SU-DHL-6 (cell line): Measurements from ENCODE around the gene EBI3.
"Not testable (repeated sequence)": the region's sequence is repeated elsewhere in the genome, so short reads cannot be mapped to it uniquely, and the experiment has no call there.

Experiments
- H2AFZ ChIP-seq: fragments of 200-600 bp; sonication (generic); 2 replicates; pipeline ENCODE4 v1.6.1; 2014; ENCODE audit warnings: low read depth, mild to moderate bottlenecking, moderate library complexity, mixed read lengths, antibody characterized with exemption, low read length; ENCODE audit not compliant: severe bottlenecking
- H3F3A ChIP-seq: fragments of 200-600 bp; shearing (Covaris generic); 2 replicates; pipeline ENCODE4 v1.6.0; 2016; ENCODE audit warnings: antibody characterized with exemption, mild to moderate bottlenecking; ENCODE audit not compliant: insufficient read depth
- H3K27ac ChIP-seq: fragments of 200-600 bp; sonication (generic); 2 replicates; pipeline ENCODE4 v1.5.1; 2016; ENCODE audit warnings: low read depth, mild to moderate bottlenecking, low read length, moderate library complexity, mixed read lengths
- H3K27me3 ChIP-seq: fragments of 200-600 bp; sonication (generic), shearing (Covaris generic); 2 replicates; pipeline ENCODE4 v1.6.0; 2014; ENCODE audit warnings: mild to moderate bottlenecking, low read length
- H3K36me3 ChIP-seq: fragments of 200-600 bp; sonication (generic); 2 replicates; pipeline ENCODE4 v1.6.1; 2014; ENCODE audit warnings: mild to moderate bottlenecking, low read length, mixed read lengths
- H3K4me2 ChIP-seq: fragments of 300-600, 200-600 bp; shearing (Covaris generic), sonication (generic); 2 replicates; pipeline ENCODE4 v1.6.0; 2014; ENCODE audit warnings: low read length, low read depth, mild to moderate bottlenecking; ENCODE audit not compliant: poor library complexity, severe bottlenecking
- H3K4me3 ChIP-seq: fragments of 200-600 bp; sonication (generic); 2 replicates; pipeline ENCODE4 v1.5.1; 2014; ENCODE audit warnings: antibody characterized with exemption, low read length, mild to moderate bottlenecking, mixed read lengths; ENCODE audit not compliant: insufficient read depth, poor library complexity, severe bottlenecking
- H3K79me2 ChIP-seq: fragments of 200-600 bp; sonication (generic); 2 replicates; pipeline ENCODE4 v1.6.1; 2014; ENCODE audit warnings: mild to moderate bottlenecking, low read length, moderate library complexity; ENCODE audit not compliant: insufficient read depth
- H3K9ac ChIP-seq: fragments of 200-600 bp; sonication (generic); 2 replicates; pipeline ENCODE4 v1.7.0; 2014; ENCODE audit warnings: mild to moderate bottlenecking, low read length
- H3K9me2 ChIP-seq: fragments of 200-600 bp; sonication (generic); replicated peaks from 2 replicates; pipeline ENCODE4 v1.6.1; 2014; ENCODE audit warnings: low read length; ENCODE audit not compliant: insufficient read depth
- H3K9me3 ChIP-seq: fragments of 200-600 bp; sonication (generic); 2 replicates; pipeline ENCODE4 v1.6.1; 2014; ENCODE audit warnings: low read length, mixed read lengths; ENCODE audit not compliant: insufficient read depth
- H4K20me1 ChIP-seq: fragments of 200-600 bp; sonication (generic); 2 replicates; pipeline ENCODE4 v1.6.1; 2014; ENCODE audit warnings: low read depth, mild to moderate bottlenecking, antibody characterized with exemption, low read length, moderate library complexity, mixed read lengths
- EZH2phosphoT487 ChIP-seq: fragments of 200-600 bp; sonication (generic), shearing (Covaris generic); conservative IDR thresholded peaks from 2 replicates; pipeline ENCODE4 v1.6.1; 2018; ENCODE audit warnings: mild to moderate bottlenecking, antibody characterized with exemption, low read length, moderate library complexity, mixed read lengths
- TF ChIP-seq, protein P1 (sequence below): fragments of 200-600 bp; sonication (generic); IDR thresholded peaks from one replicate; pipeline ENCODE4 v1.5.1; 2017; ENCODE audit warnings: antibody characterized with exemption, mild to moderate bottlenecking, low read length, moderate library complexity; ENCODE audit not compliant: insufficient read depth, poor library complexity, severe bottlenecking

EBI3 gene

DNA sequence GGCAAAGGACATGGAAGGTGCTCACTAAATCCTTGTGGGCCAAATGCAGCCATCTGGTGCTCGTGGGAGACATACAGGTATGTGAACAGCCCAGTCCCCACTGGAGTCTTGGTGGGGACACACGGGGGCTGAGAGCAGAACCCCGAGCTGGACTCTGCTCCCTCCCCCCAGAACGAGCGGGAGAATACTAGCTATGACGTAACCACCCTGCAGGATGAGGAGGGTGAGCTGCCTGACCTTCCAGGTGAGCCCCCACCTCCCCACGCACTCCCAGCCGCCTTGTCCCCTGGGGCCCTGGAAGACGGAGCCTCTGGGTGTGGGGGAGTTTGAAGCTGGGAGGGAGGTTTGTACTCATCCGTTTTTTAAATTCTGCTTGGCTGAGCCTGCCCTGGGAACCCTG, 13.5 kb upstream of the EBI3 start:
- Histone ChIP-seq H3K27me3 (no peaks in the 10 kb centered on the region), H3K9ac (no peak overlapping the region), H3K79me2 (no peaks in the 10 kb centered on the region), H3K9me2 (no peaks in the 10 kb centered on the region), H3K4me2 (no peak overlapping the region), H4K20me1 (no peaks in the 10 kb centered on the region), H3K9me3 (no peaks in the 10 kb centered on the region), H3K4me3 (no peak overlapping the region), H3F3A (no peaks in the 10 kb centered on the region), H3K27ac (no peak overlapping the region), H3K36me3 (no peaks in the 10 kb centered on the region), H2AFZ (no peak overlapping the region)
- no peak for TF ChIP-seq EZH2phosphoT487
- TF ChIP-seq, protein P1, sequence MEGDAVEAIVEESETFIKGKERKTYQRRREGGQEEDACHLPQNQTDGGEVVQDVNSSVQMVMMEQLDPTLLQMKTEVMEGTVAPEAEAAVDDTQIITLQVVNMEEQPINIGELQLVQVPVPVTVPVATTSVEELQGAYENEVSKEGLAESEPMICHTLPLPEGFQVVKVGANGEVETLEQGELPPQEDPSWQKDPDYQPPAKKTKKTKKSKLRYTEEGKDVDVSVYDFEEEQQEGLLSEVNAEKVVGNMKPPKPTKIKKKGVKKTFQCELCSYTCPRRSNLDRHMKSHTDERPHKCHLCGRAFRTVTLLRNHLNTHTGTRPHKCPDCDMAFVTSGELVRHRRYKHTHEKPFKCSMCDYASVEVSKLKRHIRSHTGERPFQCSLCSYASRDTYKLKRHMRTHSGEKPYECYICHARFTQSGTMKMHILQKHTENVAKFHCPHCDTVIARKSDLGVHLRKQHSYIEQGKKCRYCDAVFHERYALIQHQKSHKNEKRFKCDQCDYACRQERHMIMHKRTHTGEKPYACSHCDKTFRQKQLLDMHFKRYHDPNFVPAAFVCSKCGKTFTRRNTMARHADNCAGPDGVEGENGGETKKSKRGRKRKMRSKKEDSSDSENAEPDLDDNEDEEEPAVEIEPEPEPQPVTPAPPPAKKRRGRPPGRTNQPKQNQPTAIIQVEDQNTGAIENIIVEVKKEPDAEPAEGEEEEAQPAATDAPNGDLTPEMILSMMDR: no peak

DNA sequence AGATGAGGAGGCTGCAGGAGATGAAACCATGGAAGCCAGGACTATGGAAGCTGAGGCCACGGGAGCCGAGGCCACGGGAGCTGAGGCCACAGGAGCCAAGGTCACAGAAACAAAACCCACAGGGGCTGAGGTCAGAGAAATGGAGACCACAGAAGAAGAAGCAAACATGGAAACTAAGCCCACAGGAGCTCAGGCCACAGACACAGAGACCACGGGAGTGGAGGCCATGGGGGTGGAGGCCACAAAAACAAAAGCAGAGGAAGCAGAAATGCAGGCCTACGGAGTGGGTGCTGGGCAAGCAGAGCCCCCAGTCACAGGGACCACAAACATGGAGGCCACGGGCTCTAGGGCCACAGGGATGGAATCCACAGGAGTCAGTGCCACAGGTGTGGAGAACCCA, 12.5 kb upstream of the EBI3 start:
- no peaks in the 10 kb centered on the region for H4K20me1 ChIP-seq
- H2AFZ ChIP-seq: no peak overlapping the region
- no peak overlapping the region for H3K4me3 ChIP-seq
- H3F3A ChIP-seq: no peaks in the 10 kb centered on the region
- H3K36me3 ChIP-seq: no peaks in the 10 kb centered on the region
- H3K9me2 ChIP-seq: no peaks in the 10 kb centered on the region
- no peak overlapping the region for H3K4me2 ChIP-seq
- no peaks in the 10 kb centered on the region for H3K9me3 ChIP-seq
- no peak overlapping the region for H3K9ac ChIP-seq
- no peak overlapping the region for H3K27ac ChIP-seq
- TF ChIP-seq EZH2phosphoT487: no peak
- TF ChIP-seq, protein P1: no peak
- H3K79me2 ChIP-seq: no peaks in the 10 kb centered on the region
- no peaks in the 10 kb centered on the region for H3K27me3 ChIP-seq

DNA sequence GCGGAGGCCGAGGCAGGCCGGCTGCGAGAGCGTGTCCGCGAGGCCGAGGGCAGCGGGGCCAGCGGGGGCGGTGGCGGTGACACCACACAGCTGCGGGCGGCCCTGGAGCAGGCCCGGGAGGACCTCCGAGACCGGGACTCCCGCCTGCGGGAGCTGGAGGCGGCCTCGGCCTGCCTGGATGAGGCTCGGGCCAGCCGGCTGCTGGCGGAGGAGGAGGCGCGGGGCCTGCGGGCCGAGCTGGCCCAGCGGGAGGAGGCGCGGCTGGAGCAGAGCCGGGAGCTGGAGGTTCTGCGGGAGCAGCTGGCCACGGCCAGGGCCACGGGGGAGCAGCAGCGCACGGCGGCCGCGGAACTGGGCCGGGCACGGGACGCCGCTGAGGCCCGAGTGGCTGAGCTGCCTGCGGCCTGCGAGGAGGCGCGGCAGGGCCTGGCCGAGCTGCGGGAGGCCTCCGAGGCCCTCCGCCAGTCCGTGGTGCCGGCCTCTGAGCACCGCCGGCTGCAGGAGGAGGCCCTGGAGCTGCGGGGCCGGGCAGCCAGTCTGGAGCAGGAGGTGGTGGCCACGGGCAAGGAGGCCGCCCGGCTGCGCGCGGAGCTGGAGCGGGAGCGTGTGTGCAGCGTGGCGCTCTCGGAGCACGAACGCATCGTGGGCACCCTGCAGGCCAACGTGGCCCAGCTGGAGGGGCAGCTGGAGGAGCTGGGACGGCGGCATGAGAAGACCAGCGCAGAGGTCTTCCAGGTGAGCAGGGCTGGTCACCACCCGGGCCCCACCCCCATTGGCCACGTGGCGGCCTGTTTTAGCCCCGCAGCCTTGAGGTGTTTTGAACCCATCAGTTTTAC, 11.7 kb upstream of the EBI3 start:
- Histone ChIP-seq H2AFZ (no peak overlapping the region), H3K9me3 (no peaks in the 10 kb centered on the region), H3K27me3 (no peaks in the 10 kb centered on the region), H3K79me2 (no peaks in the 10 kb centered on the region), H3K4me3 (no peak overlapping the region), H3K9ac (no peak overlapping the region), H3K36me3 (no peaks in the 10 kb centered on the region), H3K9me2 (no peaks in the 10 kb centered on the region), H3F3A (no peaks in the 10 kb centered on the region), H3K27ac (no peak overlapping the region), H4K20me1 (no peaks in the 10 kb centered on the region), H3K4me2 (no peak overlapping the region)
- TF ChIP-seq, protein P1: no peak
- TF ChIP-seq EZH2phosphoT487: no peak

DNA sequence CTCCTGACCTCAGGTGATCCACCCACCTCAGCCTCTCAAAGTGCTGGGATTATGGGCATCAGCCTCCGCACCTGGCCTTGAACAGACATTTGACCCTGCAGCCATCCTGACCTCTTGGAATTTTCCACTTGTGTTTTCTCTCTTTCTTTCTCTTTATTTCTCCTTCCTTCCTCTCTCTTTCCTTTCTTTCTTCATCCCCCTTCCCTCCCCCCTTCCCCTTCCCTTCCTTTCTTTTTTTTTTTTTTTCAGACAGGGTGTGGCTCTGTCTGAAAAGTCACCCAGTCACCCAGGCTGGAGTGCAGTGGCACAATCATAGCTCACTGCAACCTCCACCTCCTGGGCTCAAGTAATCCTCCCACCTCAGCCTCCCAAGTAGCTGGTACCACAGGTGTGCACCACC, 10.8 kb upstream of the EBI3 start:
- not testable (repeated sequence) for H3F3A ChIP-seq, H3K27me3 ChIP-seq, H3K36me3 ChIP-seq, H3K9ac ChIP-seq, H3K4me3 ChIP-seq, H3K9me3 ChIP-seq, H3K9me2 ChIP-seq, H3K79me2 ChIP-seq, H4K20me1 ChIP-seq, H2AFZ ChIP-seq, H3K4me2 ChIP-seq, H3K27ac ChIP-seq
